HS-5 (cell line): ENCODE data around the gene STIM2.
"Not testable (repeated sequence)": the region's sequence is repeated elsewhere in the genome, so short reads cannot be mapped to it uniquely, and the experiment has no call there.

Experiments
- DNase-seq: peaks from one replicate; pipeline ENCODE4 v3.0.0-alpha.2; 2012; ENCODE audit warnings: low read depth

Gene STIM2

DNA sequence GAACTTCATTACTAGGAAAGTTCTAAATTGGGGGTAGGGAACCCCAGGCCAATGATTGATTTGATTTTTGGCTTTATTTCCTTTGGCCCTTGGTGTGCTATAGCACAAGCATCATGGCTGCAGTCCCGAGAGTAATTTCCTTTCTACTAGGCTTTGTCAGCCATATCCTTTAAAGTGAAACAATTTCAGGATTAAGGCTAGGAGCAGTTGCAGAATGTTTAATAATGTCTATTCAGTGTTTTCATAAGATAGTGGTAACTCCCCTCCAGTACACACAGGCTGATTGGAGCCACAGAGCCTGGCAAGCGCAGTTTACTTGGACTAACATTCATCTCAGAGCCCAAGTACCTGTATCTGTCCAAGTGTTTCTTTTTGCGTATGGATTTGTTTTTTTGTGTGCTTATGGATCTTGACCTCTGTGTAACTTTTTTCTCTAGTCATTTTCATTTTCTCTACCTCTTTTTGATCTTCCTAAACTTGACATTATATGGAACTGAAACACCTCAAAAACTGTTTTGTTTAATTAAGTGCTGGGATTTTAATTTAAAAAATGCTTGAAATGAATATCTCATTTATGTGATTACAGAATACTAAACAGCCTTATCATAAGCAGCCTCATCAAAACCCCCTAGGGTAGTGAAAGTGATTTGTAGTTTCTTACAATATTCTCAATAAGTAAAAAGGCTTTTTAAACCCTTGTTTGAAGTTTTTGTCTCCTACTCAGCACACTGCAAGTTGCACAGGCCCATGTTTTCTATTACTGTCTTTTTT is 7.5 kb downstream of the STIM2 start:
- no peak for DNase-seq

- DNase-seq = no peak
Measured at GRCh38 chr4:26870576-26871262, 10.1 kb downstream of the STIM2 start.

GRCh38 chr4:26871611-26872010 is 11.0 kb downstream of the STIM2 start:
- DNase-seq = no peak

DNA sequence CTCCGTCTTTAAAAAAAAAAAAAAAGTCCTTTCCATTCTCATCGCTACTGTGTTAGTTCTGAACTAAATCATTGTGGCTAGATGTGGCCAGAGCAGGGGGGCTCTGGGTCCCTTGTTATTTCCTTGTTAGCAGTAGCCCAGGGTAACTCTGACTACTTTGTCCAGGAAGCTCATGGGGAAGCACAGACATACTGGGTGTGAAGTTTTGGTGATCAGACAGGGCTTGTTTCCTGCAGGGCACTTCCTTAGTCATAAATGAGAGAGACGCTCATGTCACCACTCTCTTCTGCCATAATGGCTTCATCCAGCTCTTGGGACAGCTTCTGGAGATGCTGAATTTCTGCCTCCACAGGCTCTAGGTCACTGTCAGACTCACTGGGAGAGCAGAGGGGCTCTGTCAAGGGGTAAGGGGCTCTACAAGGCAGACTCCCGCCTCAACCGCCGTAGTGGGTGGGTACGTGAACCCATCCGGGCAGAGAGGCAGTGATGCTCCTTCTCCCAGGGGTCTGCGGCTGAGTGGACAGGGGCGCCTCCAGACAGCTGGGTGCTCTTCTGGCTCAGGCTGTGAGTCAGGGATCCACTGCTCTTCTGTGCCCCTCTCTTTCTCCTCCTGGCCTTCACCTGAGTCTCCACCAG is 12.9 kb downstream of the STIM2 start:
- DNase-seq = no peak

GRCh38 chr4:26874110-26874509 is 13.5 kb downstream of the STIM2 start:
- DNase-seq = no peak

- no peak for DNase-seq
Measured at GRCh38 chr4:26877406-26877805, 16.8 kb downstream of the STIM2 start.

DNA sequence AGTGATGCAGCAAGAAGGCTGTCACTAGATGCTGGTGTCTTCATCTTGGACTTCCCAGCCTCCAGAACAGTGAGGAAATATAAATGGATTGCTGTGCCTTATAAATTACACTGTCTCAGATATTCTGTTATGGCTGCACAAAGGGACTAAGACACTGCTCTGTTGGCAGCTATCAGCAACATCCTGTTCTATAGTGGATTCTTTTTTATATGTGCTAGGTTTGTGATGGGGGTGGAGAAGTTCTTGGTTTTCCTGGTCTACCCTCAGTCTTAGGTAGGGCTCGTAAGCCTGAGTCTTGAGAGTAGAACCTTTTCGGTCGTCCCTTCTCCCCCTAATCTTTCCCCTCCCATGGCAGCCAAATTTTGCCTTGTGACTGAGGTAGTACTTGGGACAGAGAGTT is 17.3 kb downstream of the STIM2 start:
- no peak for DNase-seq

- no peak for DNase-seq
Measured at GRCh38 chr4:26878794-26879391, 18.3 kb downstream of the STIM2 start.

- DNase-seq = no peak
Measured at GRCh38 chr4:26879805-26880204, 19.2 kb downstream of the STIM2 start.

GRCh38 chr4:26884026-26884425 is 23.4 kb downstream of the STIM2 start:
- no peak for DNase-seq

DNA sequence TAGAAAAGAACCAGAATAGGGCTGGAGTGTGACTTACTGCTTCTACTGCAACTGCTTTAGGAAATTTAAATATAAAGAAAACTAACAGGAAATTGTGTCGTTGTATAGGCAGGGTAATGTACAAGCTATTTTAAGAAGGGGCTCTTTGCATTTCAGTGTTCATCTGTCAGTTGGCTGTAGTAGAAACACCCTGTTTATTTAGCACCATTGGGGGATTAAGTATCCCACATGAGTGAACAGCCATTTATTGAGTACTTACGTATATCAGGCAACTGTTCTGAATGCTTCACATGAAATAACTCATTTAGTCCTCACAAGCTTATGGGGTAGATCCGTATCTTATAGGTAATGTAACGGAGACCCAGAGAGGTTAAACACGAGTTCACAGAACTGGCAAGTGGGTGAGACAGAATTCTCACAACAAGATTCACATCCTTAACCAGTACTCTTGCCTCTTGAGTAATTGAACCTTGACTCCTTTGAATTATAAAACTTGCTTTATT is 23.9 kb downstream of the STIM2 start:
- DNase-seq = no peak

DNA sequence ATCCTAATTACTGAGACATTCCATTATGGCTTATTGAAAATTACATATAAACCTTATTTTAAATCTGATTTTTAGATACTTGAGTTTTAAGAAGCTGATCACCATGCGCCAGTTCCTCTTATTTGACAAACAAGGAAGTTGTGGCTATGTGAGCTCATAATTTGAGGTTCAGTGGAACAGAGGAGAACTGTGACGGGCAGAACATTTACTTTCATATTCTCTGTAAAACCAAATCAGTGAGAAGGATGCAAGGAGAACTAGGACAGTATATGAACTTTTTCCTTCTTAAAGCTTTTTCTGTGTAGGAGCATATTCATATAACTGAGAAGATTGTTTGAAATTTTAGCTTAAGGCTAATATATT is 25.3 kb downstream of the STIM2 start:
- no peak for DNase-seq

GRCh38 chr4:26887143-26887542 is 26.5 kb downstream of the STIM2 start:
- no peak for DNase-seq

GRCh38 chr4:26887809-26888208 is 27.2 kb downstream of the STIM2 start:
- no peak for DNase-seq

DNA sequence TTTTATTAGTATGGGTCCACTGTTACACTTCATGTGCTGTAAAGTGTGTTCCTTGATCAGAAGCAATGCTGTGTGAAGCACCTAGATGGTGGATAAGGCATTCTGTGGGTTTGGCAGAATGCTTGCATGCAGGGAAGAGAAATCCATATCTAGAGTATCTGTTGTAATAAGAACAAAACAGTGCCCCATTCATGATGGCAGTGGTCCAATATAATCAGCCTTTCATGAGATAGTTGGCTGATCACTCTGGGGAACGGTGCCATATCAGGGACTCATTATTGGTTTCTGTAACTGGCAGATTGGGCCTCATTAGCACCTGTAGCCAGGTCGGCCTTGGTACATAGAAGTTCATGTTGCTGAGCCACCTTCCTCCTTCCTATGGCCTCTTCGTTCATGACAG is 28.7 kb downstream of the STIM2 start:
- no peak for DNase-seq

GRCh38 chr4:26891054-26891453 is 30.4 kb downstream of the STIM2 start:
- DNase-seq = no peak

DNA sequence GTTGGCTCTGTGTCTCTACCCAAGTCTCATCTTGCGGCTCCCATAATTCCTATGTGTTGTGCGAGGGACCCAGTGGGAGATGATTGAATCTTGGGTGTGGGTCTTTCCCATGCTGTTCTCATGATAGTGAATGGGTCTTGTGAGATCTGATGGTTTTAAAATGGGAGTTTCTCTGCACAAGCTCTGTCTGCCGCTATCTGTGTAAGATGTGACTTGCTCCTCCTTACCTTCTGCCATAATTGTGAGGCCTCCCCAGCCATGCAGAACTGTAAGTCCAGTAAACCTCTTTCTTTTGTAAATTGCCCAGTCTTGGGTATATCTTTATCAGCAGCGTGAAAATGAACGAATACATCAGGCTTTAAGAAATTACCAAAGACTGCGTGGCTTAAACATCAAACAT is 31.2 kb downstream of the STIM2 start:
- DNase-seq = no peak

- DNase-seq = no peak
Measured at GRCh38 chr4:26892480-26893150, 32.0 kb downstream of the STIM2 start.

- no peak for DNase-seq
Measured at GRCh38 chr4:26893491-26893890, 32.9 kb downstream of the STIM2 start.

- DNase-seq = not testable (repeated sequence)
Measured at GRCh38 chr4:26894881-26895280, 34.2 kb downstream of the STIM2 start.

DNA sequence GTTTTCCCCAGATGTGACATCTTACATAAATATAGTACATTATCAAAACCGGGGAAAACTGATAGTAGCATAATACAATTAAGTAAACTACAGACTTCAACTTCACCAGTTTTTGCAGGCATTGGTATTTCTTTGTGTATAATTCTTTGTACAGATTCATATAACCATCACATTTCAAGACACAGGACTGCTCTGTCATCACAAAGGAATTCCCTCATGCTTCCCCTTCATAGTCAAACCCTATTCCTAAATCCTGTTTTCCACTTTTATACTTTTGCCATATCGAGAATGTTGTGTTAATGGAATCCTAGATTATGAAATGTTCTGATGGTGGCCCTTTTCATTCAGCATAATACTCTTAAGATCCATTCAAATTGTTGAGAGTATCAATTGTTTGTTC is 36.0 kb downstream of the STIM2 start:
- no peak for DNase-seq

DNA sequence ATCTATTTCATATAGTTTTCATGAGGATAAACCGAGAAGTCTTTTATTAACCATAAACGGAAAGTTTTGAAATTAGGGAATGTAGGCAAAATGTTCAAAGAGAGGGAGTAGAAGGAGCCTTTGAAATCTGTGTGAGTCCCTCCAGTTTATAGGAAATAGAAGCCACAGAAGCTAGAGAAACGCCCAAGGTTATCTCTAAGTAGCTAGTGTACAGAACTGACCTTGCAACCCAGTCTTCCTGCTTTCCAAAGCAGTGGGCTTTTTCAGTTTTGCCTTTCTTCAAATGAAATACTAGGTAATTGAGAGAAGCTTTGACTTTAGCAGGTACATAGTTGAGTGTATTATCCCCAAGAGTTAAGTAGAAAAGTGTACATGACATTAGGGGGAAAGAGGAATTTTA is 39.4 kb downstream of the STIM2 start:
- DNase-seq = no peak
